Measurements from ENCODE around the gene MYRFL.
A peak's percentile ranks its signal among the peaks of the same experiment; 100 is the strongest.

- peak; percentile 83 to 91 (median 85) for TF ChIP-seq CTCF (IDR thresholded peaks at IDR 0.05)
- TF ChIP-seq POLR2AphosphoS5 (IDR thresholded peaks at IDR 0.05) = no peak
- no peak for TF ChIP-seq EP300 (IDR thresholded peaks at IDR 0.05; ENCODE audit: low read depth)
- TF ChIP-seq POLR2A (IDR thresholded peaks at IDR 0.05) = no peak
These were observed 54.3 kb downstream of the MYRFL start for GRCh38 chr12:69879007-69879960.
